Activated naive CD4-positive, alpha-beta T cell treated with anti-CD3 and anti-CD28 coated beads, Interleukin-2, amount 10 ng/mL, durations not matched to agents 7 days and 5 days (primary cell): ENCODE measurements around the gene SNX9.
"Not testable (repeated sequence)": the region's sequence is repeated elsewhere in the genome, so short reads cannot be mapped to it uniquely, and the experiment has no call there.

Experiments used
- CTCF ChIA-PET: fragments of 350-600 bp; sonication (Branson Sonifier 250); formaldehyde crosslinking; loops from one replicate; lab custom pipeline; 2021; ENCODE audit warnings: antibody characterized with exemption; lab: Charles Lee
- DNase-seq: peaks from one replicate; pipeline ENCODE4 v3.0.0-alpha.2; 2020
- H3K27ac Mint-ChIP-seq: one replicate; pipeline ENCODE4 v1.8.0; 2021; ENCODE audit warnings: mild to moderate bottlenecking, moderate library complexity, mixed read lengths
- H3K27me3 Mint-ChIP-seq: one replicate; pipeline ENCODE4 v1.8.0; 2021; ENCODE audit warnings: mild to moderate bottlenecking, mixed read lengths
- H3K36me3 Mint-ChIP-seq: one replicate; pipeline ENCODE4 v1.8.0; 2021; ENCODE audit warnings: mixed read lengths
- H3K4me1 Mint-ChIP-seq: one replicate; pipeline ENCODE4 v1.8.0; 2021; ENCODE audit warnings: mixed read lengths
- H3K4me3 Mint-ChIP-seq: one replicate; pipeline ENCODE4 v1.8.0; 2021; ENCODE audit warnings: mild to moderate bottlenecking, moderate library complexity, mixed read lengths
- H3K9me3 Mint-ChIP-seq: one replicate; pipeline ENCODE4 v1.8.0; 2021; ENCODE audit warnings: mixed read lengths

The SNX9 gene

GRCh38 chr6:157935786-157936185 lies 112.7 kb downstream of the SNX9 start:
- Mint-ChIP-seq H3K9me3 (no peaks in the 10 kb centered on the region), H3K4me3 (no peak overlapping the region), H3K27ac (no peak overlapping the region), H3K27me3 (no peaks in the 10 kb centered on the region), H3K4me1 (peaks cover 12% of the 10 kb centered on the region), H3K36me3 (peaks cover 41% of the 10 kb centered on the region)
- CTCF ChIA-PET, result no interaction called here
- no peak for DNase-seq

DNA sequence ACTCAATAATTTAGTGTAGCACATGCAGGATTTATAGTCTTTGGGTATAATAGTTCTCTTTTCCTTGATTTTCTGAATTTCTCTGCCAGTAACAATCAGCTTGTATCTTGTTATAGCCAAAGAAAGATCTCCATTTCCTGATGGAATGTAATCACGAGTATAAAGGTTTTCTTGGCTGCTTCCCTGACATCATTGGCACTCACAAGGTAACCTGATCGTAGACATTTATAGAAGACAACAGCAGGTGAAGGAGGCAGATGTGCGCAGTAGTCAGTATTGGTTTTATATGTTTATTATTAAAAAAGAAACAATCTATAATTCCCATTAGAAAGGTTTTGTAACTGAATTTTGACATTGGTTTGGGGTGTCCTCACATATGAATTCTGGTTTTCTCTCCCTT lies 114.3 kb downstream of the SNX9 start:
- Mint-ChIP-seq H3K27ac (peak overlapping the region; percentile 42), H3K4me3 (no peak overlapping the region), H3K9me3 (no peaks in the 10 kb centered on the region), H3K4me1 (peaks cover 13% of the 10 kb centered on the region), H3K36me3 (peaks cover 41% of the 10 kb centered on the region), H3K27me3 (no peaks in the 10 kb centered on the region)
- CTCF ChIA-PET, result interaction anchor here (1.0 to 1.3 kb wide), 4 partner anchors 10 to 25 kb away, joined by 3 read pairs; no protein-coding TSS in a partner anchor
- no peak for DNase-seq

DNA sequence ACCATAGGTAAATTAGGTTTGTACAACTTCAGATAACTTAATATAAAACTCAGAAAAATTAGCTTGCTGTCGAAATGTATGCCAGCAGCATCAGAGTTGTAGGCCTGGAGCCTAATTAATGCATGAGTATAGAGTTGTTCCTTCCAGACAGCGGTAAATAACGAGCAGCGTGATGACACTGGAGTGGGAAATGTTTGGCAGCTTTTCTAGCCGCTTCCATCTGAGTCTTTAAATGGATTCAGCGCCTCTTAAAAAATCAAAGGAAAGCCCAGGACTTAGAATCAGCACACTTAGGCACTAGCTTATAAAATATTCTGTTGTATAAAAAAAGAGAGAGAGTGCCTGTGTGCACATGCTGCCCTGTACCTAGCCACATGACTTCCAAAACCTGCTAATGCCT lies 114.9 kb downstream of the SNX9 start:
- H3K36me3 Mint-ChIP-seq, result peaks cover 42% of the 10 kb centered on the region
- CTCF ChIA-PET, result no interaction called here

DNA sequence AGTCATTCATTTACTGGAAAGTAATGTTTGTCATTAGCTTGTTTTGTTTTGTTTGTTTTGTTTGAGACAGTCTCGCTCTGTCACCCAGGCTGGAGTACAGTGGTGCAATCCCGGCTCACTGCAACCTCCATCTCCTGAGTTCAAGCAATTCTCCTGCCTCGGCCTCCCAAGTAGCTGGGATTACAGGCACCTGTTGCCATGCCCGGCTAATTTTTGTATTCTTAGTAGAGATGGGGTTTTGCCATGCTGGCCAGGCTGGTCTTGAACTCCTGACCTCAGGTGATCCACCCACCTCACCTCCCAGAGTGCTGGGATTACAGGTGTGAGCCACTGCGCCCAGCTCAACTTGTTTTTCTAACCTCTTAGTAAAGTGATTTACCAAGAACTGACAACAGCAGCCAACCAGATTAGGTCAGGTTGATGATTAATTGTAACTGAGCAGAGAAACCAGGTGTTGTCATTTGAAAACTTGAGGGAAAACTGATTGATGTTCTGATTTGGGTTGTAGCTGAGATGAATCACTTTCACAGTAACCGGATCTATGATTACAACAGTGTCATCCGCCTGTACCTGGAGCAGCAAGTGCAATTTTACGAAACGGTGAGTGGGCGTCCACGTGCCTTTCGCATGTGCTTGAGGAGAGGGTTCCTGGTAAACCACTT lies 117.5 kb downstream of the SNX9 start:
- H3K27ac Mint-ChIP-seq, H3K4me3 Mint-ChIP-seq, CTCF ChIA-PET, H3K27me3 Mint-ChIP-seq, H3K9me3 Mint-ChIP-seq, DNase-seq: not testable (repeated sequence)
- H3K36me3 Mint-ChIP-seq, result peaks cover 48% of the 10 kb centered on the region
- peaks cover 13% of the 10 kb centered on the region for H3K4me1 Mint-ChIP-seq

More for the DNA sequence above, 114.9 kb downstream of the SNX9 start:
- no peaks in the 10 kb centered on the region for H3K9me3 Mint-ChIP-seq
- no peak for DNase-seq
- no peaks in the 10 kb centered on the region for H3K27me3 Mint-ChIP-seq
- H3K27ac Mint-ChIP-seq, result no peak overlapping the region
- H3K4me1 Mint-ChIP-seq, result peaks cover 13% of the 10 kb centered on the region
- no peak overlapping the region for H3K4me3 Mint-ChIP-seq

GRCh38 chr6:157941101-157941863 lies 118.2 kb downstream of the SNX9 start:
- no peak overlapping the region for H3K4me3 Mint-ChIP-seq
- no peak for DNase-seq
- peaks cover 11% of the 10 kb centered on the region for H3K4me1 Mint-ChIP-seq
- no peaks in the 10 kb centered on the region for H3K27me3 Mint-ChIP-seq
- no peaks in the 10 kb centered on the region for H3K9me3 Mint-ChIP-seq
- peaks cover 43% of the 10 kb centered on the region for H3K36me3 Mint-ChIP-seq
- no peak overlapping the region for H3K27ac Mint-ChIP-seq
- CTCF ChIA-PET, result no interaction called here

- Mint-ChIP-seq H3K4me3 (no peak overlapping the region), H3K9me3 (no peaks in the 10 kb centered on the region), H3K36me3 (peaks cover 40% of the 10 kb centered on the region), H3K27me3 (no peaks in the 10 kb centered on the region), H3K27ac (no peak overlapping the region), H3K4me1 (peaks cover 9% of the 10 kb centered on the region)
- DNase-seq, result no peak
- CTCF ChIA-PET, result no interaction called here
Measured at GRCh38 chr6:157942351-157942750, 119.3 kb downstream of the SNX9 start.

DNA sequence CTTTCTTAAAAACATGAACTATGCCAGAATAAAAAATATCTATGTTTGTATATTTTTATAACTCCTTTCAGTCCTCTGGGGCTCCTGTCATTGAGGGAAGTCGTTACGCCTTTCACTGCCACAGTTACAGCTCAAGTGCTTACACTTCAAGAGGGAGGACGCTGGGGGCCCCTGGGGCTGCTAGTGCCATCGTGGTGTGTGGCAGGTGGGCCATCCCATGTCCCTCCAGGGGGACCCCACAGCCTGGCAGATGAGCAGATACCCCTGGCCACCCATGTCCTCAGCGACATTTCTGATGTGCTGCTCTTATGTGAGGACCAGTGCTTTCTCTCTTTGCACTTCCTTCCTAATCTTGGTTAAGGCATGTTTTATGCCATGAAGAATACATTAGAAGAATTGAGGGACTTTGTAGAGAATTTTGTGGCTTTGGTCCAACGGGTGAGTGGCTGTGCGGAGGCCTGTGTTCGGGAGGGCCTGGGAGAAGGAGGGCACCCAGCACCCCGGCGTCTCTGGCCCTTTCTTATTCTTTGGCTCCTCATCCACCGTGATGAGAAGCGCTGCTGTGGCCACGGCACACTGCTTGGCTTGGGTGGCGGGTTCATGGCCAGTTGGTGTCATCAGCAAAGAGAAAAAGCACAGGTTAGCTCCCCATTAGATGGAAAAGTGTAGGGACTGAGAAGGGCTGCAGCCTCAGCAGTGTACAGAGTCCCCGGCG lies 120.4 kb downstream of the SNX9 start:
- H3K36me3 Mint-ChIP-seq, result peaks cover 36% of the 10 kb centered on the region
- no peak overlapping the region for H3K4me3 Mint-ChIP-seq
- H3K27ac Mint-ChIP-seq, result peak overlapping the region; percentile 49
- H3K27me3 Mint-ChIP-seq, result peaks cover 4% of the 10 kb centered on the region
- no peak for DNase-seq
- peaks cover 9% of the 10 kb centered on the region for H3K4me1 Mint-ChIP-seq
- CTCF ChIA-PET, result no interaction called here
- no peaks in the 10 kb centered on the region for H3K9me3 Mint-ChIP-seq

DNA sequence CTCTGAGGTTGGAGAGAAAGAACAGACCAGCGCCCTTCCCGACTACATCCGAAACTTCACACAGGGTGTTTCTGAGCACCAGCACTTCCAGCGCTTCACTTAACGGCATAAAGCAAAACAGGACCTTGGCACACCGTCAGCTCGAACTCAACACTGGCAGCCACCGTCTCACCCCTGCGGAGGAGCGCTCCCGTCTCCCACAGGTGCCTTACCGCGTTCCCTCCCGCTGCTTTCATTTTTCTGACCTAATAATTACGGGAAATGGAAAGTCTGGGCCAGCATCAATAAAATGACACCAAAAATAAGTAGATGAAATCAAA lies 120.9 kb downstream of the SNX9 start:
- Mint-ChIP-seq H3K27me3 (peaks cover 8% of the 10 kb centered on the region), H3K4me1 (peaks cover 9% of the 10 kb centered on the region), H3K9me3 (no peaks in the 10 kb centered on the region), H3K27ac (peak overlapping the region; percentile 49), H3K36me3 (peaks cover 33% of the 10 kb centered on the region), H3K4me3 (no peak overlapping the region)
- DNase-seq, result no peak
- CTCF ChIA-PET, result no interaction called here

- Mint-ChIP-seq H3K4me3 (no peak overlapping the region), H3K36me3 (peaks cover 25% of the 10 kb centered on the region)
- CTCF ChIA-PET, result no interaction called here
Measured at GRCh38 chr6:157944983-157945931, 122.2 kb downstream of the SNX9 start.

GRCh38 chr6:157946053-157946617 lies 123.1 kb downstream of the SNX9 start:
- no peaks in the 10 kb centered on the region for H3K9me3 Mint-ChIP-seq
- peaks cover 15% of the 10 kb centered on the region for H3K27me3 Mint-ChIP-seq
- no peaks in the 10 kb centered on the region for H3K4me1 Mint-ChIP-seq
- CTCF ChIA-PET, result interaction anchor here (1.2 to 2.4 kb wide), 8 partner anchors 14 to 631 kb away, joined by 3 to 11 read pairs (median 6); no protein-coding TSS in a partner anchor
- H3K4me3 Mint-ChIP-seq, result no peak overlapping the region
- DNase-seq, result no peak
- no peak overlapping the region for H3K27ac Mint-ChIP-seq
- peaks cover 21% of the 10 kb centered on the region for H3K36me3 Mint-ChIP-seq

More at GRCh38 chr6:157944983-157945931, 122.2 kb downstream of the SNX9 start:
- Mint-ChIP-seq H3K4me1 (peaks cover 5% of the 10 kb centered on the region), H3K27me3 (peaks cover 13% of the 10 kb centered on the region), H3K27ac (no peak overlapping the region), H3K9me3 (no peaks in the 10 kb centered on the region)
- DNase-seq, result no peak

GRCh38 chr6:157946865-157947532 lies 124.0 kb downstream of the SNX9 start:
- no peak overlapping the region for H3K27ac Mint-ChIP-seq
- peaks cover 20% of the 10 kb centered on the region for H3K36me3 Mint-ChIP-seq
- H3K9me3 Mint-ChIP-seq, result no peaks in the 10 kb centered on the region
- CTCF ChIA-PET, result interaction anchor here (0.6 to 2.4 kb wide), 21 partner anchors 10 to 632 kb away, joined by 3 to 11 read pairs (median 4); no protein-coding TSS in a partner anchor
- H3K4me3 Mint-ChIP-seq, result no peak overlapping the region
- H3K4me1 Mint-ChIP-seq, result no peaks in the 10 kb centered on the region
- H3K27me3 Mint-ChIP-seq, result peaks cover 19% of the 10 kb centered on the region
- DNase-seq, result peak; percentile 42

- H3K27ac Mint-ChIP-seq, H3K9me3 Mint-ChIP-seq, H3K4me1 Mint-ChIP-seq, CTCF ChIA-PET, H3K4me3 Mint-ChIP-seq, DNase-seq, H3K36me3 Mint-ChIP-seq: not testable (repeated sequence)
- peaks cover 48% of the 10 kb centered on the region for H3K27me3 Mint-ChIP-seq
Measured at GRCh38 chr6:157950899-157951298, 127.9 kb downstream of the SNX9 start.

- Mint-ChIP-seq H3K4me1 (peaks cover 4% of the 10 kb centered on the region), H3K27ac (no peak overlapping the region), H3K27me3 (peaks cover 48% of the 10 kb centered on the region), H3K36me3 (no peaks in the 10 kb centered on the region), H3K9me3 (no peaks in the 10 kb centered on the region), H3K4me3 (no peak overlapping the region)
- DNase-seq, result no peak
- CTCF ChIA-PET, result interaction anchor here (0.7 kb wide), 1 partner anchor 74 kb away, joined by 3 read pairs; no protein-coding TSS in a partner anchor
Measured at GRCh38 chr6:157951828-157952227, 128.8 kb downstream of the SNX9 start.
